ENCODE data around the gene BCR.

BCR gene

DNA sequence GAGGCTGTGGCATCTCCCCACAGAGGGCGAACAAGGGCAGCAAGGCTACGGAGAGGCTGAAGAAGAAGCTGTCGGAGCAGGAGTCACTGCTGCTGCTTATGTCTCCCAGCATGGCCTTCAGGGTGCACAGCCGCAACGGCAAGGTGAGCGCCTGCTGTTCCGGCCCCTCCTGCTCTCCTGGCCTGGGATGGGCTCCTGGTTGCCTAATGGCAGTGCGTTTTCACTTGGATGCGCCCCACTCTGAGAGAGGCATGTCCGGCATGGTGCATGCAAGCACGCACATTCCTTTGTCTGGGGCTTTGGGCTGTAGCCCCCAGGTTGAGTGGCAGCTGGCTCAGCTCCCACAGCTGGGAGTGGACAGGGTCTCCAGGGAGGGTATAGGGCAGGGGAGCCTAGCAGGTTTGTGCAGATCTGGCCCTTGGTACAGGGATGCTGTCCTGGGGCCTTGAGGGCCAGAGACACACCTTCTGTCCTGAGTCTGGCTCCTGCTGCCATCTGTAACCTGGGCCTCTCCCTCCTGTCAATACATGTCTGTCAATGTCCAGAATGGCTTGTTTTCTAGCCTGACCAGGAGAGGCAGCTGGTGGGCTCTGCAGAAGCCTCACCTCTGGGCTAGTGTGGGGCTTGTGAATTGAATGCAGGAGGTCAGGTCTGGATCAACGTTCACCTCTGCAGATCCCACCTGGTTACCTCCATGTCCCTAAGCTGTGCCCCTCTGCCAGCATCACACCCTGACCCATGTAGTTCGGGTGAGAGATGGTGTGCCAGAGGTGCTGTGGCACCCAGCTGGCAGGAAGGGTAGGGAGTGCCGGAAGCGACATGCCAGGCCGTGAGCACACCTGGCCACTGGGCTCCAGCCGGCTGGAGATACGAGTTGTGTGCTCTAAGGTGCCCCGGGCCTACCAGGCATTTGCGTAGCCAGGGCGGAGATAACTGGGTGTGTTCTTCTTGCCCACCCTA lies 107.1 kb downstream of the BCR start:
- TF ChIP-seq CTCF (conservative IDR thresholded peaks at IDR 0.05; ENCODE audit: low read depth, low read length), result no peak
- no peak for DNase-seq (ENCODE audit: low read depth)
- no peak overlapping the region for H3K4me3 ChIP-seq (ENCODE audit: low read length)

DNA sequence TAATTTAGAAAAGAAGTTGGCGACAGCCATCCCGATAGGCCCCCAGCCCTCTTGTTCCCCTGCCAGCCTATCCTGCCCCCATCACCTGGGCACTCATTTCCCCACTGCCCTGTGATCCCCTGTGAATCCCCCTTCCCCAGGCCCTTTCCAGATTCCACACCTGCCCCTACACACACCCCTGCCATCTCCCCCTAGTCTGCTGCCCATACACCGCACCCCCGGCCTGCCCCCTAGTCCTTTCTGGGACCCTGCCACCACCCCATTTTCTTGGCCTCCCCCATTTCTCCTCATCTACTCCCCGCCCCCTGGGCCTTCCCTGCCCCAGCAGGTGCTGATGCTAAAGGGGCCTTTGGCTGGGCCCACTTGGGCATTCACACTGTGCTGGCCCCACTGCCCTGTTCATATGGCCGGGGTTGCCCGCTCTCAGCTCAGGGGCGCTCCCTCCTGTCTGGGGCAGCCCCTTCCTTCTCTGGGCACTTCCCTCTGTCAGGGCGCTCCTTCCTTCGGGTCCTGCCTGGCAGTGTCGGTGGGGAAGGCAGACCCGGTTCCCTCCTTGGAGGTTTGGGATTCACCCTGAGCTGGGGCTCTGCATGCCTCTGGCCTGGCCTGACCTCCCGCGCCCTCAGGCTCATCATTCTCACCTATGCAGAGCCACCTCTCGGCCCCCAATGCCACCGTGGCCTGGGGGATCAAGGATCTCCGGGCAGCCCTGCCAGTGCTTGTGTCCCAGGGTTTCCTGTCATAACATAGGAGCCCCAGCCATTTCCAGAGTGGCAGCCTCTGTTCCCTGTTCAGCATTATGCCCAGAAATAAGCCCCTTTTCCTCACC lies 108.2 kb downstream of the BCR start:
- TF ChIP-seq CTCF (conservative IDR thresholded peaks at IDR 0.05; ENCODE audit: low read depth, low read length), result no peak
- H3K4me3 ChIP-seq (ENCODE audit: low read length), result no peak overlapping the region
- DNase-seq (ENCODE audit: low read depth), result no peak

- TF ChIP-seq CTCF (conservative IDR thresholded peaks at IDR 0.05; ENCODE audit: low read depth, low read length), result no peak
Observed at GRCh38 chr22:23289130-23289503, 108.8 kb downstream of the BCR start.

GRCh38 chr22:23289851-23290724 lies 109.8 kb downstream of the BCR start:
- no peak overlapping the region for H3K4me3 ChIP-seq (ENCODE audit: low read length)
- no peak for DNase-seq (ENCODE audit: low read depth)
- TF ChIP-seq CTCF (conservative IDR thresholded peaks at IDR 0.05; ENCODE audit: low read depth, low read length), result peak; percentile 92

More at GRCh38 chr22:23289130-23289503, 108.8 kb downstream of the BCR start:
- DNase-seq (ENCODE audit: low read depth), result no peak
- H3K4me3 ChIP-seq (ENCODE audit: low read length), result no peak overlapping the region

GRCh38 chr22:23291806-23292452 lies 111.6 kb downstream of the BCR start:
- TF ChIP-seq CTCF (conservative IDR thresholded peaks at IDR 0.05; ENCODE audit: low read depth, low read length), result no peak
- H3K4me3 ChIP-seq (ENCODE audit: low read length), result no peak overlapping the region
- no peak for DNase-seq (ENCODE audit: low read depth)
